Measurements from ENCODE around the gene PLK4. TPM values are rescaled to one million over a fixed set of nuclear protein-coding genes. Genes with fewer than 3 reads are reported as not detected.
"Not testable (repeated sequence)": the region's sequence is repeated elsewhere in the genome, so short reads cannot be mapped to it uniquely, and the experiment has no call there.

The PLK4 gene
- total RNA-seq, 1 donor from 2014 or later: 6.0 TPM

DNA sequence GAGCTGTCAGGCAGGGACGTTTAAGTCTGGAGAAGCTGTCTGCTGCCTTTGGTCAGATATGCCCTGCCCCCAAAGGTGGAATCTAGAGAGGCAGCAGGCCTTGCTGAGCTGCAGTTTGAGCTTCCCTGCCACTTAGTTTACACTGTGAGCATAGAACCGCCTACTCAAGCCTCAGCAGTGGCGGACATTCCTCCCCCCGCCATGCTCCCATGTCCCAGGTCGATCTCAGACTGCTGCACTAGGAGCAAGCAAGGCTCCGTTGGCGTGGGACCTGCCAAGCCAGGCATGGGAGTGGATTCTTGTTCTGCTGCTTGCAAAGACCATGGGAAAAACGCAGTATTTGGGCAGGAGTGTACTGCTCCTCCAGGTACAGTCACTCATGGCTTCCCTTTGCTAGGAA is 24.3 kb downstream of the PLK4 start:
- no peak for DNase-seq (ENCODE audit: low spot score)

DNA sequence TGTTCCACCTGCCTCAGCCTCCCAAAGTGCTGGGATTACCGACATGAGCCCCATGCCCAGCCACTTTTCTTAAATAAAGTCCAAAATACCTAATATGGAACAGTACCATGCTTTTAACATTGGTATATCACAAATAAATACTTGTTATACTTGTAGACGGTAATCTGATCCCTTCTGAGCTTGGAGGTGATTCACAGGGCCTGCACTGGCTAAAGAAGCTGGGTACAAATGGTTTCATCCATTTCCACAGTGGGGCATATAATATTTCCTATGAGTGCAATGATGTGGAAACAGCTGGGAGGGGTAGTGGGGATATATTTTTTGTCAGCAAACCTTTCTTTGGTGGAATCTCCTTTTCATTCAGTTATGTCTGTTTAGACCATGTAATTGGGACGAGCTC is 35.8 kb downstream of the PLK4 start:
- no peak for DNase-seq (ENCODE audit: low spot score)

DNA sequence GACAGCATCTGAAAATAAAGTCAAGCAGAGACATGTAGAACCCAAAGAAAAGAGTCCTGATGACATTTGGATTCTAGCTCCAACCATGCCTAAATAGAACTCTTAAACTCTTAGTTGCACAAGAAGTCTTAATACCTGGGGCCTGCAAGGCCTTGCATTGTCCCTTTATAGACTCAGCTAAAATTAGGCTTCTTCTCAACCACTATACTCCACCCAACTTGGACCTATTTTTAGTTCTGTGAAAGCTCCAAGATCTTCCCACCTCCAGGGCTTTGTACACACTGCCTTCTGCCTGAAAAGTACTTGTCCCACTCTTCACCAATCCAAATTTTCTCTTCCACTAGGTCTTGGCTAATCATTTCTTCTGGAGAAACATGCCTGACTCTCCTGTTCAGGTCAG is 36.5 kb downstream of the PLK4 start:
- no peak for DNase-seq (ENCODE audit: low spot score)

DNA sequence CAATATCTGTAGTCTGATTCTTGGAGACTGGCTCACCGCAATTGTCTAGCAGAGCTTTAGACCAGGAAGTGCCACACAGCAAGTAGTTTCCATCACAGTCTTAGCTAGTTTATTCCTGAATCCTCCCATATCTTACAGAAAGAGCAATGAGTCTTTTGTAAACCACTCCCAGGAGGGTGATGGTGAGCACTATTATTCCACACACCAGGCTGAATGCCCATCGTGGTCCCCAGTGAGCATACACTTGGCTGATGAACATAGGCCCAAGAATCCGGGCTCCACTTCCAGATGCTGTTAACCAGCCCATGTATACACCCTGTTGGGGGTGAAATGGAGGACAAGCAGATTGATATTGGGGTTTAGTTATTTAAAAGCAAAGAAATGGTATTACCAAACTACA is 39.8 kb downstream of the PLK4 start:
- DNase-seq (ENCODE audit: low spot score): no peak

DNA sequence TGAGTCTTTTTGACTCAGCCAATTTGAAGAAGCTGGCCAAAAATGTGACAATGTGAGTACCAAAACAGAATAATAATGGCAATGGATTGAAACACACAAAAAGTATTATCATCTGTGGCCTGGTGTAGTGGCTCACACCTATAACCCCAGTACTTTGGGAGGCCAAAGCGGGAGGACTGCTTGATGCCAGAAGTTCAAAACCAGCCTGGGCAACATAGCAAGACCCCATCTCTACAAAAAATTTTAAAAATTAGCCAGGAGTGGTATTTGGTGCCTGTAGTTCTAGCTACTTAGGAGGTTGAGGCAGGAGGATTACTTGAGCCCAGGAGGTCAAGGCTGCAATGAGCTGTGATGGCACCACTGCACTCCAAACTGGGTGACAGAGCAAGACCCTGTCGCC is 41.5 kb downstream of the PLK4 start:
- DNase-seq (ENCODE audit: low spot score): no peak

DNA sequence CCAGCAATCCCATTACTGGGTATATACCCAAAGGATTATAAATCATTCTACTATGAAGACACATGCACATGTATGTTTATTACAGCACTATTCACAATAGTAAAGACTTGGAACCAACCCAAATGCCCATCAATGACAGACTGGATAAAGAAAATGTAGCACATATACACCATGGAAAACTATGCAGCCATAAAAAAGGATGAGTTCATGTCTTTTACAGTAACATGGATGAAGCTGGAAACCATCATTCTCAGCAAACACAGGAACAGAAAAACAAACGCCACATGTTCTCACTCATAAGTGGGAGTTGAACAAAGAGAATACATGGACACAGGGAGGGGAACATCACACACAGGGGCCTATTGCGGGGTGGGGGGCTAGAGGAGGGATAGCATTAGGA is 45.0 kb downstream of the PLK4 start:
- not testable (repeated sequence) for DNase-seq (ENCODE audit: low spot score)

DNA sequence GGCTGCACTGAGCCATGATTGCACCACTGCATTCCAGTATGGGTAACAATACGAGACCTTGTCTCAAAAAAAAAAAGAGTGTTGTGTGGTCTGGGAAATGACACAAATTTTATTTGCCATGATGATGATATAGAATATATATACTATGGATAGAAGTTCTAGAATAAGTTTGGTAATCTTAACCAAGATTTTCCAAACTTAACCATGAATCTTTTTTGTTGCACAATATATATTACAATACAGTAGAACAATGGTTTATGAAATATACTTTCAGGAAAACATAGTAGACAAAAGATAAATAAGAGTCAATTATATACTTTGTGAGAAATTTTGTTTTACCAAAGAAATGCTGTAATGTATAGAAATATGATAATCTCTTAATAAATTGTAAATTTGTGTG is 49.5 kb downstream of the PLK4 start:
- no peak for DNase-seq (ENCODE audit: low spot score)

DNA sequence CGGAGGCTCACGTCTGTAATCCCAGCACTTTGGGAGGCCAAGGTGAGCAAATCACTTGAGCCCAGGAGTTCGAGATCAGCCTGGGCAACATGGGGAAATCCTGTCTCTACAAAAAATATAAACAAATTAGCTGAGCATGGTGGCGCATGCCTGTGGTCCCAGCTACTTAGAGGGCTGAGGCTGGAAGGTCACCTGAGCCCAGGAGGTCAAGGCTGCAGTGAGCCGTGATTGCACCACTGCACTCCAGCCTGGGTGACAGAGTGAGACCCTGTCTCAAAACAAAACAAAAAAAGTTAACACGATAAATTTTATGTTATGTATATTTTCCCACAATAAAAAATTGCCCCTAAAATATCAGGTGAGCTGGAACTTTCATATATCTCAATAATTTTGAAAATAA is 51.1 kb downstream of the PLK4 start:
- DNase-seq (ENCODE audit: low spot score): not testable (repeated sequence)

DNA sequence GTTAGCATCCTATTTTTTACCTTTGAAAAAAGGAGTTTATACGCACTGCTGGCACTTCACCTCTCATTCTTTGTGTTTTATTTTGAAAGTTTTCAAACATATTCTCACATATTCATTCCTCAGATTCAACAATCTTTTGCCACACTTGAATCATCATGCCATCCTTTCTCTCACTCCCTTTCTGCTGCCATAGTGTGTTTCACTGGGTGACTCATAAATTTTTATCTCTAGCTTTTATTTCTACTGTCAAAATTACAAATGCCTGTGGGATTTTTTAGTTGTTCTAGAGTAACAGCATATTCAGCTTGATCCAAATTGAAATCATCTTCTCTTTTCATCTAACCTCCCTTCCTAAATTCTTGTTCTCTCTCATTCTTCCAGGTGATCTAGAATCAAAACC is 56.3 kb downstream of the PLK4 start:
- DNase-seq (ENCODE audit: low spot score): no peak

Other genes with a start within 250 kb of the PLK4 start
- gene INTU, start 247.9 kb upstream of the PLK4 start, total RNA-seq (ENCODE audit: insufficient read depth, low replicate concordance): 36.6 TPM
- 5.8 TPM for gene SLC25A31, start 150.5 kb upstream of the PLK4 start, total RNA-seq (ENCODE audit: insufficient read depth, low replicate concordance)
- gene HSPA4L, start 98.6 kb upstream of the PLK4 start, total RNA-seq (ENCODE audit: insufficient read depth, low replicate concordance): 3.4 TPM
- gene MFSD8, start 84.3 kb downstream of the PLK4 start, total RNA-seq (ENCODE audit: insufficient read depth, low replicate concordance): 33.0 TPM
- 7.7 TPM for gene ABHD18, start 84.5 kb downstream of the PLK4 start, total RNA-seq (ENCODE audit: insufficient read depth, low replicate concordance)
- 48.4 TPM for gene LARP1B, start 180.4 kb downstream of the PLK4 start, total RNA-seq (ENCODE audit: insufficient read depth, low replicate concordance)

All from umbilical cord (tissue), 2 donors.